HG03469 (cell line): ENCODE measurements around the gene ORAI1.
"Not testable (repeated sequence)": the region's sequence is repeated elsewhere in the genome, so short reads cannot be mapped to it uniquely, and the experiment has no call there.

Source experiments
- ATAC-seq: cut with Tn5 transposase; IDR thresholded peaks from one replicate; pipeline ENCODE4 v1.9.1; 2021; ENCODE audit warnings: mild to moderate bottlenecking, moderate library complexity, moderate number of reproducible peaks; ENCODE audit not compliant: unreplicated experiment

Gene ORAI1

GRCh38 chr12:121626087-121626852, at the start of gene ORAI1:
ORAI1 (plus strand) TSS chr12:121626530.
- ATAC-seq = peak; percentile 52

GRCh38 chr12:121576851-121577391, 49.4 kb upstream of the ORAI1 start:
- ATAC-seq = no peak

GRCh38 chr12:121577443-121578180, 48.7 kb upstream of the ORAI1 start:
- no peak for ATAC-seq

- no peak for ATAC-seq
Observed at GRCh38 chr12:121578230-121579189, 47.8 kb upstream of the ORAI1 start.

- ATAC-seq = no peak
Observed at GRCh38 chr12:121579190-121579791, 47.0 kb upstream of the ORAI1 start.

- ATAC-seq = no peak
Observed at GRCh38 chr12:121579981-121580868, 46.1 kb upstream of the ORAI1 start.

GRCh38 chr12:121580959-121581685, 45.2 kb upstream of the ORAI1 start, which contains the start of gene KDM2B:
KDM2B (minus strand) TSS chr12:121581023; CDS start chr12:121580911, 112 bp downstream.
- ATAC-seq = no peak

- ATAC-seq = no peak
Observed at GRCh38 chr12:121581686-121582429, 44.5 kb upstream of the ORAI1 start.

- no peak for ATAC-seq
Observed at GRCh38 chr12:121582583-121583333, 43.6 kb upstream of the ORAI1 start.

- ATAC-seq = not testable (repeated sequence)
Observed at GRCh38 chr12:121583334-121583661, 43.0 kb upstream of the ORAI1 start.

- not testable (repeated sequence) for ATAC-seq
Observed at GRCh38 chr12:121584885-121585284, 41.4 kb upstream of the ORAI1 start.

GRCh38 chr12:121590476-121591143, 35.7 kb upstream of the ORAI1 start:
- ATAC-seq = no peak

GRCh38 chr12:121592320-121592719, 34.0 kb upstream of the ORAI1 start:
- no peak for ATAC-seq

- no peak for ATAC-seq
Observed at GRCh38 chr12:121595520-121595919, 30.8 kb upstream of the ORAI1 start.

- no peak for ATAC-seq
Observed at GRCh38 chr12:121596526-121596925, 29.8 kb upstream of the ORAI1 start.

GRCh38 chr12:121600702-121601336, 25.5 kb upstream of the ORAI1 start:
- ATAC-seq = no peak
